Mucosa of descending colon (tissue), 3 donors: ENCODE measurements around the gene PARP2. TPM values are rescaled to one million over a fixed set of nuclear protein-coding genes. Genes with fewer than 3 reads are reported as not detected.
"Not testable (repeated sequence)": the region's sequence is repeated elsewhere in the genome, so short reads cannot be mapped to it uniquely, and the experiment has no call there.

Source experiments
- ATAC-seq: fragments of 200-7000 bp; cut with Tn5 transposase; one replicate; pipeline ENCODE4 v1.9.1; 2020; ENCODE audit warnings: mild to moderate bottlenecking, moderate library complexity
- DNase-seq, 3 donors: peaks; one replicate each; pipeline ENCODE4 v3.0.0-alpha.2; 2020
- H3K36me3 ChIP-seq: fragments of 200-600 bp; one replicate; pipeline ENCODE4 v1.8.0; 2021; ENCODE audit warnings: low read depth, mild to moderate bottlenecking
- H3K4me1 ChIP-seq: fragments of 200-600 bp; one replicate; pipeline ENCODE4 v1.8.0; 2021; ENCODE audit warnings: low read depth, mild to moderate bottlenecking
- H3K4me3 ChIP-seq: fragments of 200-600 bp; one replicate; pipeline ENCODE4 v1.8.0; 2021; ENCODE audit warnings: mild to moderate bottlenecking
- H3K9me3 ChIP-seq: fragments of 200-600 bp; one replicate; pipeline ENCODE4 v1.8.0; 2021; ENCODE audit warnings: mild to moderate bottlenecking
- CTCF ChIP-seq: fragments of 200-600 bp; IDR thresholded peaks from one replicate; pipeline ENCODE4 v1.8.0; 2022; ENCODE audit warnings: antibody characterized with exemption, mild to moderate bottlenecking
- intact Hi-C, 2 donors: fragments of 100-400 bp; cut with DNase I in 1 of 2; cut with micrococcal nuclease in 1 of 2; formaldehyde crosslinking; loops; one replicate each; pipeline versions ENCODE4 v1.11.0 to v1.11.1; 2022; cut with DNase I, micrococcal nuclease
- total RNA-seq, 3 donors: library from RNA; stranded (reverse); fragmentation: NEBNext Ultra II Directional in 2 of 3; extraction: Animal tissue kit (Norgen Biotek cat#: 25700) in 2 of 3; gene quantifications; one replicate each; pipeline versions ENCODE4 v1.2.1 to v1.2.4, GENCODE V29; 2021 to 2023
- donor health status: DM: no; HTN: no; CAD: no; lungs with moderate emphysema.
- donor health status: DM: no; HTN: no; CAD: no.
- donor health status: DM: no; HTN: yes; CAD: no.

Gene PARP2
- total RNA-seq, 3 donors from 2014 or later = 9.3 to 20.1 (median 14.8) TPM

- DNase-seq (no peak), ATAC-seq (no peak)
- no peak overlapping the region for H3K4me3 ChIP-seq
- H3K4me1 ChIP-seq = peaks cover 6% of the 10 kb centered on the region
- no peaks in the 10 kb centered on the region for H3K9me3 ChIP-seq
- no peak for TF ChIP-seq CTCF
- intact Hi-C loops = loop anchor here in 1 of 2 donors (10.0 kb wide), 1 partner anchor 351 kb away; the partner anchor contains the start of genes ANG and RNASE4
- H3K36me3 ChIP-seq = no peaks in the 10 kb centered on the region
These were observed 9.4 kb upstream of the PARP2 start for GRCh38 chr14:20334017-20334416.

- ATAC-seq, H3K9me3 ChIP-seq, H3K36me3 ChIP-seq, H3K4me3 ChIP-seq, intact Hi-C loops, H3K4me1 ChIP-seq, DNase-seq: not testable (repeated sequence)
These were observed 2.4 kb upstream of the PARP2 start for GRCh38 chr14:20341032-20341431.

- no peak for DNase-seq
- Histone ChIP-seq H3K9me3 (no peaks in the 10 kb centered on the region), H3K36me3 (no peaks in the 10 kb centered on the region), H3K4me1 (peaks cover 3% of the 10 kb centered on the region), H3K4me3 (no peak overlapping the region)
- intact Hi-C loops = no loop called here
- no peak for TF ChIP-seq CTCF
- no peak for ATAC-seq
These were observed 1.8 kb upstream of the PARP2 start for GRCh38 chr14:20341646-20342045.

- Histone ChIP-seq H3K9me3 (no peaks in the 10 kb centered on the region), H3K36me3 (no peaks in the 10 kb centered on the region), H3K4me3 (peak overlapping the region; percentile 38), H3K4me1 (peaks cover 3% of the 10 kb centered on the region)
- intact Hi-C loops = no loop called here
- ATAC-seq (no peak), DNase-seq (no peak)
- no peak for TF ChIP-seq CTCF
These were observed 406 bp downstream of the PARP2 start for GRCh38 chr14:20343862-20344220.

GRCh38 chr14:20345366-20345765, 1.9 kb downstream of the PARP2 start:
- Histone ChIP-seq H3K4me1 (peaks cover 3% of the 10 kb centered on the region), H3K36me3 (no peaks in the 10 kb centered on the region), H3K9me3 (no peaks in the 10 kb centered on the region), H3K4me3 (no peak overlapping the region)
- intact Hi-C loops = no loop called here
- TF ChIP-seq CTCF = no peak
- no peak for DNase-seq
- ATAC-seq = no peak

GRCh38 chr14:20346713-20347112, 3.3 kb downstream of the PARP2 start:
- H3K36me3 ChIP-seq = no peaks in the 10 kb centered on the region
- intact Hi-C loops = no loop called here
- H3K4me3 ChIP-seq = no peak overlapping the region
- H3K4me1 ChIP-seq = peaks cover 3% of the 10 kb centered on the region
- no peak for TF ChIP-seq CTCF
- DNase-seq (no peak), ATAC-seq (no peak)
- H3K9me3 ChIP-seq = no peaks in the 10 kb centered on the region
